ENCODE measurements around the gene KLF16.

KLF16 gene

GRCh38 chr19:1854039-1854541 is 9.3 kb downstream of the KLF16 start:
- no peak for DNase-seq

- peak; percentile 75 for DNase-seq
Observed at GRCh38 chr19:1853295-1854038, 9.9 kb downstream of the KLF16 start.

GRCh38 chr19:1852581-1853128 is 10.7 kb downstream of the KLF16 start:
- no peak for DNase-seq

GRCh38 chr19:1851654-1852580 is 11.5 kb downstream of the KLF16 start:
- DNase-seq, result peak; percentile 62

GRCh38 chr19:1850809-1851653 is 12.3 kb downstream of the KLF16 start:
- DNase-seq, result no peak

GRCh38 chr19:1849886-1850398 is 13.4 kb downstream of the KLF16 start:
- no peak for DNase-seq

GRCh38 chr19:1849132-1849474 is 14.3 kb downstream of the KLF16 start:
- DNase-seq, result no peak

GRCh38 chr19:1848399-1849131 is 14.8 kb downstream of the KLF16 start, which contains the start of gene REXO1:
TSS of gene REXO1 (minus strand) at chr19:1848483. CDS start at chr19:1848358, 125 bp downstream.
- DNase-seq, result peak; percentile 97

- no peak for DNase-seq
Observed at GRCh38 chr19:1847684-1848398, 15.5 kb downstream of the KLF16 start.

- no peak for DNase-seq
Observed at GRCh38 chr19:1847348-1847683, 16.1 kb downstream of the KLF16 start.

- DNase-seq, result no peak
Observed at GRCh38 chr19:1846517-1847204, 16.7 kb downstream of the KLF16 start.

- DNase-seq, result no peak
Observed at GRCh38 chr19:1845642-1846041, 17.7 kb downstream of the KLF16 start.

- DNase-seq, result no peak
Observed at GRCh38 chr19:1845125-1845515, 18.3 kb downstream of the KLF16 start.

GRCh38 chr19:1844513-1845124 is 18.8 kb downstream of the KLF16 start:
- DNase-seq, result no peak

- no peak for DNase-seq
Observed at GRCh38 chr19:1843646-1844394, 19.6 kb downstream of the KLF16 start.

- DNase-seq, result no peak
Observed at GRCh38 chr19:1843116-1843515, 20.3 kb downstream of the KLF16 start.

- DNase-seq, result no peak
Observed at GRCh38 chr19:1841209-1841924, 22.0 kb downstream of the KLF16 start.

- no peak for DNase-seq
Observed at GRCh38 chr19:1840541-1841115, 22.8 kb downstream of the KLF16 start.

Measured in stimulated activated CD4-positive, alpha-beta T cell treated with anti-CD3 and anti-CD28 coated beads, Interleukin-12 subunit alpha, Interleukin-12 subunit beta, amount 100 ng/mL, for 4 hours (primary cell).